SK-MEL-5 (cell line): ENCODE data around the gene HACD3. TPM values are rescaled to one million over a fixed set of nuclear protein-coding genes. Genes with fewer than 3 reads are reported as not detected.

ENCODE experiments used
- DNase-seq: peaks from one replicate; pipeline ENCODE4 v3.0.0-alpha.2; 2016; ENCODE audit warnings: low read depth, low spot score
- in situ Hi-C: cut with HindIII; loops from 2 replicates; pipeline ENCODE4 v1.10.0; 2016; ENCODE audit warnings: low sequenced_read_pairs, high pct_unique_total_duplicates, low pct_unique_long_range_greater_than_20kb
- small RNA-seq, 2 experiments: library from RNA; depleted of rRNA; stranded (forward); fragments of <200 nt; gene quantifications; one replicate each; pipeline ENCODE3, GENCODE V24; 2014
- total RNA-seq: library from RNA; depleted of rRNA; stranded (reverse); fragments of >200 nt; shearing (Covaris generic); gene quantifications from 2 replicates; pipeline ENCODE4 v1.2.3, GENCODE V29; 2014; rRNA removed

HACD3 gene
- total RNA-seq, 1 experiment from 2014 or later: 171 TPM

GRCh38 chr15:65619626-65620290 is 89.5 kb downstream of the HACD3 start:
- in situ Hi-C loops: no loop called here
- DNase-seq: no peak

GRCh38 chr15:65620833-65621232 is 90.6 kb downstream of the HACD3 start:
- in situ Hi-C loops: no loop called here
- DNase-seq: no peak

GRCh38 chr15:65621638-65622037 is 91.4 kb downstream of the HACD3 start, which contains the start of gene SLC24A1:
Gene SLC24A1, plus strand, starts transcription at chr15:65621938. Its CDS starts 2,143 bp downstream, at chr15:65624081.
- DNase-seq: no peak
- in situ Hi-C loops: no loop called here

GRCh38 chr15:65623103-65623502 is 92.8 kb downstream of the HACD3 start:
- in situ Hi-C loops: no loop called here
- DNase-seq: no peak

- in situ Hi-C loops: loop anchor here (25.0 kb wide), 1 partner anchor 210 kb away; no protein-coding TSS in a partner anchor
- DNase-seq: no peak
Observed at GRCh38 chr15:65626856-65627255, 96.6 kb downstream of the HACD3 start.

Small RNA genes within 50 kb of the gene (small RNA-seq; reads per million reads assigned to genes)
- gene RF00019 (0 reads per million in 2 experiments), gene RNU6-19P (0 to 0.02 reads per million in 2 experiments)

Other genes with a start within 250 kb of the HACD3 start
- gene PARP16, start 243.6 kb upstream of the HACD3 start, total RNA-seq: 7.4 and 10.1 TPM in 2 replicates
- not detected in 2 replicates for gene RNU5A-1, start 234.4 kb upstream of the HACD3 start, total RNA-seq
- not detected in 2 replicates for gene RNU5B-1, start 225.8 kb upstream of the HACD3 start, total RNA-seq
- 0.13 and 0.24 TPM in 2 replicates for gene IGDCC3, start 152.5 kb upstream of the HACD3 start, total RNA-seq
- 0.13 and 0.42 TPM in 2 replicates for gene IGDCC4, start 107.5 kb upstream of the HACD3 start, total RNA-seq
- 17.4 and 23.2 TPM in 2 replicates for gene DPP8, start 12.8 kb upstream of the HACD3 start, total RNA-seq
- 24.7 and 27.3 TPM in 2 replicates for gene INTS14, start 80.7 kb downstream of the HACD3 start, total RNA-seq
- 7.0 and 7.4 TPM in 2 replicates for gene SLC24A1, start 91.5 kb downstream of the HACD3 start, total RNA-seq